ENCODE results near the gene VSIR.

Gene VSIR

GRCh38 chr10:71742301-71743088, 30.8 kb downstream of the VSIR start:
- in situ Hi-C loops (cut with HindIII; ENCODE audit: low sequenced_read_pairs) = no loop called here
- H3K4me3 ChIP-seq (ENCODE audit: low read depth, low read length) = no peak overlapping the region
- no peak for DNase-seq (ENCODE audit: low read depth)
- TF ChIP-seq CTCF (IDR thresholded peaks at IDR 0.05; ENCODE audit: low read depth, low read length, missing control alignments) = no peak

- no peak for TF ChIP-seq CTCF (IDR thresholded peaks at IDR 0.05; ENCODE audit: low read depth, low read length, missing control alignments)
- in situ Hi-C loops (cut with HindIII; ENCODE audit: low sequenced_read_pairs) = no loop called here
- no peak for DNase-seq (ENCODE audit: low read depth)
- H3K4me3 ChIP-seq (ENCODE audit: low read depth, low read length) = no peak overlapping the region
Measured at GRCh38 chr10:71741671-71742070, 31.6 kb downstream of the VSIR start.

GRCh38 chr10:71741029-71741428, 32.3 kb downstream of the VSIR start:
- in situ Hi-C loops (cut with HindIII; ENCODE audit: low sequenced_read_pairs) = no loop called here
- no peak for DNase-seq (ENCODE audit: low read depth)
- no peak overlapping the region for H3K4me3 ChIP-seq (ENCODE audit: low read depth, low read length)
- TF ChIP-seq CTCF (IDR thresholded peaks at IDR 0.05; ENCODE audit: low read depth, low read length, missing control alignments) = no peak

GRCh38 chr10:71740069-71740653, 33.2 kb downstream of the VSIR start:
- DNase-seq (ENCODE audit: low read depth) = no peak
- TF ChIP-seq CTCF (IDR thresholded peaks at IDR 0.05; ENCODE audit: low read depth, low read length, missing control alignments) = no peak
- no peak overlapping the region for H3K4me3 ChIP-seq (ENCODE audit: low read depth, low read length)
- in situ Hi-C loops (cut with HindIII; ENCODE audit: low sequenced_read_pairs) = no loop called here

GRCh38 chr10:71739358-71739900, 33.9 kb downstream of the VSIR start:
- H3K4me3 ChIP-seq (ENCODE audit: low read depth, low read length) = no peak overlapping the region
- in situ Hi-C loops (cut with HindIII; ENCODE audit: low sequenced_read_pairs) = no loop called here
- TF ChIP-seq CTCF (IDR thresholded peaks at IDR 0.05; ENCODE audit: low read depth, low read length, missing control alignments) = no peak
- DNase-seq (ENCODE audit: low read depth) = no peak

- H3K4me3 ChIP-seq (ENCODE audit: low read depth, low read length) = no peak overlapping the region
- in situ Hi-C loops (cut with HindIII; ENCODE audit: low sequenced_read_pairs) = no loop called here
- no peak for DNase-seq (ENCODE audit: low read depth)
- TF ChIP-seq CTCF (IDR thresholded peaks at IDR 0.05; ENCODE audit: low read depth, low read length, missing control alignments) = no peak
Measured at GRCh38 chr10:71737834-71738197, 35.5 kb downstream of the VSIR start.
